ENCODE data around the gene ARID1B. TPM values are rescaled to one million over a fixed set of nuclear protein-coding genes. Genes with fewer than 3 reads are reported as not detected.
A peak's percentile ranks its signal among the peaks of the same experiment; 100 is the strongest.

ARID1B gene
- polyA plus RNA-seq, 1 experiment, result 19.2 TPM

- Histone ChIP-seq H3K4me3 (ENCODE audit: low read depth, low read length) (peak overlapping the region; percentile 3; the same call in 1 of the 2 replicates), H3K27ac (ENCODE audit: low read depth, low read length) (peak overlapping the region; percentile 77), H3K27me3 (ENCODE audit: control insufficient read depth, insufficient read depth, low read length) (no peaks in the 10 kb centered on the region), H3K9me3 (ENCODE audit: control insufficient read depth, insufficient read depth, low read length) (no peaks in the 10 kb centered on the region)
- TF ChIP-seq, protein P1, sequence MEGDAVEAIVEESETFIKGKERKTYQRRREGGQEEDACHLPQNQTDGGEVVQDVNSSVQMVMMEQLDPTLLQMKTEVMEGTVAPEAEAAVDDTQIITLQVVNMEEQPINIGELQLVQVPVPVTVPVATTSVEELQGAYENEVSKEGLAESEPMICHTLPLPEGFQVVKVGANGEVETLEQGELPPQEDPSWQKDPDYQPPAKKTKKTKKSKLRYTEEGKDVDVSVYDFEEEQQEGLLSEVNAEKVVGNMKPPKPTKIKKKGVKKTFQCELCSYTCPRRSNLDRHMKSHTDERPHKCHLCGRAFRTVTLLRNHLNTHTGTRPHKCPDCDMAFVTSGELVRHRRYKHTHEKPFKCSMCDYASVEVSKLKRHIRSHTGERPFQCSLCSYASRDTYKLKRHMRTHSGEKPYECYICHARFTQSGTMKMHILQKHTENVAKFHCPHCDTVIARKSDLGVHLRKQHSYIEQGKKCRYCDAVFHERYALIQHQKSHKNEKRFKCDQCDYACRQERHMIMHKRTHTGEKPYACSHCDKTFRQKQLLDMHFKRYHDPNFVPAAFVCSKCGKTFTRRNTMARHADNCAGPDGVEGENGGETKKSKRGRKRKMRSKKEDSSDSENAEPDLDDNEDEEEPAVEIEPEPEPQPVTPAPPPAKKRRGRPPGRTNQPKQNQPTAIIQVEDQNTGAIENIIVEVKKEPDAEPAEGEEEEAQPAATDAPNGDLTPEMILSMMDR (IDR thresholded peaks at IDR 0.05; ENCODE audit: low read depth, low read length), result no peak
- ChIA-PET CTCF (no interaction called here), POLR2A (no interaction called here)
- no peak for DNase-seq (ENCODE audit: low read depth, low spot score)
These were observed 62.4 kb downstream of the ARID1B start for GRCh38 chr6:156839591-156840001.

DNA sequence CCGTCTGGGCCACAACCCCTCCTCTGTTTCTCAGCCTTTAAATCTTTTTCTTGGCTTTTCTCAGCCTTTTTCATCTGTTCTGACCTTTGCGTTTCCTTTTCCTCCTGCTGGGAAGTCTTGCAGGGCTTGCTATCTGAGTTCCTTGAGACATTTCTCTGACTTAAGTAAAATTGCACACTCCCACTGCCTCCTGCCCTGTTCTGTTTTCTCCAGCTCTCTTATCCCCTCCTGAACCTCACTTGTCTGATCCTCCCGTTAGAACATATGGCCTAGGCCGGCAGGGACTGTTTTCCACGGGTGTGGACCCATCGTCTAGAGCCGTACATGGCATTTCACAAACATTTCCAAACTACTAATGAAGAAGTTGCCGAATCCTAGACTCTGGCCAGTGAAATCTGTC, 63.0 kb downstream of the ARID1B start:
- ChIA-PET CTCF (no interaction called here), POLR2A (no interaction called here)
- no peaks in the 10 kb centered on the region for H3K27me3 ChIP-seq (ENCODE audit: control insufficient read depth, insufficient read depth, low read length)
- TF ChIP-seq, protein P1 (IDR thresholded peaks at IDR 0.05; ENCODE audit: low read depth, low read length), result no peak
- H3K4me3 ChIP-seq (ENCODE audit: low read depth, low read length), result no peak overlapping the region
- no peaks in the 10 kb centered on the region for H3K9me3 ChIP-seq (ENCODE audit: control insufficient read depth, insufficient read depth, low read length)
- peak overlapping the region; percentile 72 for H3K27ac ChIP-seq (ENCODE audit: low read depth, low read length)
- DNase-seq (ENCODE audit: low read depth, low spot score), result no peak

- DNase-seq (ENCODE audit: low read depth, low spot score), result no peak
- ChIA-PET CTCF (no interaction called here), POLR2A (interaction anchor here (0.6 kb wide), 1 partner anchor 39 kb away, joined by 3 read pairs; no protein-coding TSS in a partner anchor)
- Histone ChIP-seq H3K9me3 (ENCODE audit: control insufficient read depth, insufficient read depth, low read length) (no peaks in the 10 kb centered on the region), H3K27me3 (ENCODE audit: control insufficient read depth, insufficient read depth, low read length) (no peaks in the 10 kb centered on the region), H3K4me3 (ENCODE audit: low read depth, low read length) (no peak overlapping the region), H3K27ac (ENCODE audit: low read depth, low read length) (peak overlapping the region; percentile 72)
- TF ChIP-seq, protein P1 (IDR thresholded peaks at IDR 0.05; ENCODE audit: low read depth, low read length), result no peak
These were observed 63.4 kb downstream of the ARID1B start for GRCh38 chr6:156840606-156841005.

- ChIA-PET POLR2A (no interaction called here), CTCF (no interaction called here)
- no peak for DNase-seq (ENCODE audit: low read depth, low spot score)
- no peak overlapping the region for H3K4me3 ChIP-seq (ENCODE audit: low read depth, low read length)
- no peaks in the 10 kb centered on the region for H3K9me3 ChIP-seq (ENCODE audit: control insufficient read depth, insufficient read depth, low read length)
- TF ChIP-seq, protein P1 (IDR thresholded peaks at IDR 0.05; ENCODE audit: low read depth, low read length), result no peak
- no peak overlapping the region for H3K27ac ChIP-seq (ENCODE audit: low read depth, low read length)
- H3K27me3 ChIP-seq (ENCODE audit: control insufficient read depth, insufficient read depth, low read length), result no peaks in the 10 kb centered on the region
These were observed 64.3 kb downstream of the ARID1B start for GRCh38 chr6:156841508-156841907.

- TF ChIP-seq, protein P1 (IDR thresholded peaks at IDR 0.05; ENCODE audit: low read depth, low read length), result no peak
- no peak overlapping the region for H3K4me3 ChIP-seq (ENCODE audit: low read depth, low read length)
- no peak for DNase-seq (ENCODE audit: low read depth, low spot score)
- no peak overlapping the region for H3K27ac ChIP-seq (ENCODE audit: low read depth, low read length)
- ChIA-PET POLR2A (no interaction called here), CTCF (no interaction called here)
- H3K27me3 ChIP-seq (ENCODE audit: control insufficient read depth, insufficient read depth, low read length), result no peaks in the 10 kb centered on the region
- H3K9me3 ChIP-seq (ENCODE audit: control insufficient read depth, insufficient read depth, low read length), result no peaks in the 10 kb centered on the region
These were observed 65.5 kb downstream of the ARID1B start for GRCh38 chr6:156842598-156843250.

All from AG04450 (cell line).